Astrocyte of the cerebellum (primary cell): Measurements from ENCODE around the gene TRPV3.
"Not testable (repeated sequence)": the region's sequence is repeated elsewhere in the genome, so short reads cannot be mapped to it uniquely, and the experiment has no call there.

ENCODE experiments used
- DNase-seq: peaks from one replicate; pipeline ENCODE4 v3.0.0-alpha.2; 2011; ENCODE audit warnings: low read depth
- H3K4me3 ChIP-seq: 2 replicates; pipeline ENCODE4 v1.5.1; 2011; ENCODE audit warnings: mild to moderate bottlenecking, low read depth, low read length, moderate library complexity
- CTCF ChIP-seq: IDR thresholded peaks from 2 replicates; pipeline ENCODE4 v1.5.1; 2012; ENCODE audit warnings: low read length, low read depth, moderate library complexity, mild to moderate bottlenecking; ENCODE audit errors: missing control alignments
- in situ Hi-C: cut with HindIII; loops from 2 replicates; pipeline ENCODE4 v1.10.0; 2017; ENCODE audit warnings: low sequenced_read_pairs

Gene TRPV3

GRCh38 chr17:3524024-3524423 lies 33.6 kb downstream of the TRPV3 start:
- in situ Hi-C loops, result no loop called here
- no peak for DNase-seq
- no peak for TF ChIP-seq CTCF
- no peak overlapping the region for H3K4me3 ChIP-seq

DNA sequence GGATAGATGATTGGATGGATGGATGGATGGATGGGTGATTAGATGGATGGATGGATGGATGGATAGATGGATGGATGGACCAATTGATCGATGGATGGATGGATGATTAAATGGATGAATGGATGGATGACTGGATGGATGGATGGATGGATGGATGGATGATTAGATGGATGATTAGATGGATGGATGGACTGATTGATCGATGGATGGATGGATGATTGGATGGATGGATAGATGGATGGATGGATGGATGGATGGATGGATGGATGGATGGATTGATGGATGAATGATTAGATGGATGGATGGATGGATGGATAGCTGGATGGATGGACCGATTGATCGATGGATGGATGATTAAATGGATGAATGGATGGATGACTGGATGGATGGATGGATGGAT lies 38.1 kb downstream of the TRPV3 start:
- DNase-seq, in situ Hi-C loops, H3K4me3 ChIP-seq: not testable (repeated sequence)

- H3K4me3 ChIP-seq, result no peak overlapping the region
- TF ChIP-seq CTCF, result no peak
- in situ Hi-C loops, result no loop called here
- no peak for DNase-seq
These were observed 42.7 kb downstream of the TRPV3 start for GRCh38 chr17:3514873-3515272.

- in situ Hi-C loops, DNase-seq, H3K4me3 ChIP-seq: not testable (repeated sequence)
These were observed 43.4 kb downstream of the TRPV3 start for GRCh38 chr17:3514167-3514566.

GRCh38 chr17:3513305-3514035 lies 44.1 kb downstream of the TRPV3 start:
- in situ Hi-C loops, result no loop called here
- no peak for TF ChIP-seq CTCF
- DNase-seq, result no peak
- peak overlapping the region; percentile 1 for H3K4me3 ChIP-seq

- no peak for TF ChIP-seq CTCF
- in situ Hi-C loops, result no loop called here
- DNase-seq, result peak; percentile 53
- peak overlapping the region; percentile 1 for H3K4me3 ChIP-seq
These were observed 45.0 kb downstream of the TRPV3 start for GRCh38 chr17:3512505-3513171.

- H3K4me3 ChIP-seq, result no peak overlapping the region
- DNase-seq, result no peak
- in situ Hi-C loops, result no loop called here
- TF ChIP-seq CTCF, result no peak
These were observed 45.6 kb downstream of the TRPV3 start for GRCh38 chr17:3511852-3512504.
